Stimulated activated CD4-positive, alpha-beta T cell treated with anti-CD3 and anti-CD28 coated beads, TNF-alpha, amount 100 ng/mL, for 48 hours (primary cell): ENCODE data around the gene SNX19.
"Not testable (repeated sequence)": the region's sequence is repeated elsewhere in the genome, so short reads cannot be mapped to it uniquely, and the experiment has no call there.

Experiments
- DNase-seq, 3 donors: peaks; one replicate each; pipeline ENCODE4 v3.0.0-alpha.2; 2020; ENCODE audit warnings: low read depth in 3 of 3

Gene SNX19, protein sequence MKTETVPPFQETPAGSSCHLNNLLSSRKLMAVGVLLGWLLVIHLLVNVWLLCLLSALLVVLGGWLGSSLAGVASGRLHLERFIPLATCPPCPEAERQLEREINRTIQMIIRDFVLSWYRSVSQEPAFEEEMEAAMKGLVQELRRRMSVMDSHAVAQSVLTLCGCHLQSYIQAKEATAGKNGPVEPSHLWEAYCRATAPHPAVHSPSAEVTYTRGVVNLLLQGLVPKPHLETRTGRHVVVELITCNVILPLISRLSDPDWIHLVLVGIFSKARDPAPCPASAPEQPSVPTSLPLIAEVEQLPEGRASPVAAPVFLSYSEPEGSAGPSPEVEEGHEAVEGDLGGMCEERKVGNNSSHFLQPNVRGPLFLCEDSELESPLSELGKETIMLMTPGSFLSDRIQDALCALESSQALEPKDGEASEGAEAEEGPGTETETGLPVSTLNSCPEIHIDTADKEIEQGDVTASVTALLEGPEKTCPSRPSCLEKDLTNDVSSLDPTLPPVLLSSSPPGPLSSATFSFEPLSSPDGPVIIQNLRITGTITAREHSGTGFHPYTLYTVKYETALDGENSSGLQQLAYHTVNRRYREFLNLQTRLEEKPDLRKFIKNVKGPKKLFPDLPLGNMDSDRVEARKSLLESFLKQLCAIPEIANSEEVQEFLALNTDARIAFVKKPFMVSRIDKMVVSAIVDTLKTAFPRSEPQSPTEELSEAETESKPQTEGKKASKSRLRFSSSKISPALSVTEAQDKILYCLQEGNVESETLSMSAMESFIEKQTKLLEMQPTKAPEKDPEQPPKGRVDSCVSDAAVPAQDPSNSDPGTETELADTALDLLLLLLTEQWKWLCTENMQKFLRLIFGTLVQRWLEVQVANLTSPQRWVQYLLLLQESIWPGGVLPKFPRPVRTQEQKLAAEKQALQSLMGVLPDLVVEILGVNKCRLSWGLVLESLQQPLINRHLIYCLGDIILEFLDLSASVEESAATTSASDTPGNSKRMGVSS

GRCh38 chr11:130916238-130916855 lies at the start of gene SNX19:
Gene SNX19 (minus strand): TSS chr11:130916479. CDS start chr11:130915939, 540 bp downstream.
- peak; percentile 80 to 87 (median 81) for DNase-seq

DNA sequence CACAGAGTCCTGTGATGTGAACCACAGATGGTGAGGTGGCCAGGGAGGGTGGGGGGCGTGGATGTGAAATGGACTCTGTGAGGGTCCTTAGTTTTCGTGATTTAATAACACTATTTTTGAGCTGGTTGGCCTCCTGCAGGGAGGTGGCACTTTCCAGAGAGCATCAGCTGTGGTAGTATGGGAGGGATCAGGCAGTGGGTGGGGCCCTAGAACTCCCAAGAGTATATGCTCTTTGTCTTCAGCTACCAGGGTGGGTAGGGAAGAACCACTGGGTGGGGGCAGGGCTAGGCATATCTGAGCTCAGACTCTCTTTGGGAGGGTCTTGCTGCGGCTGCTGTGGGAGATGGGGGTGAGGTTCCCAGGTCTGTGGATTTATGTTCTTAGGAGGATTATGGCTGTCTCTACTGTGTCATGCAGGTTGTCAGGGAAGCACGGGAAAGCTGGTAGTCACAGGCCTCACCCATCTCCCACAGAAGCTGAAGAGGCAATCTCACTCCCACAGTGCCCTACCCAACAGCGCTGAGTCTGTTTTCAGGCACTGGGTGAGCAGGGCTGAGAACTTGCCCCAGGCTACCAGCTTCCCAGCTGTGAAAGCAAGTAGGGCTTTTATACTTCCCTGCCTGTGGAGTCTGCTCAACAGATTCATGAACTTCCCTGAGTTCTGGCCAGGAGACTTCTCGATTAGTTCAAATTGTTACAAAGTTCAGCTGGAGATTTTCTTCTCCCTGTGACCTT lies 47.9 kb upstream of the SNX19 start:
- no peak for DNase-seq

DNA sequence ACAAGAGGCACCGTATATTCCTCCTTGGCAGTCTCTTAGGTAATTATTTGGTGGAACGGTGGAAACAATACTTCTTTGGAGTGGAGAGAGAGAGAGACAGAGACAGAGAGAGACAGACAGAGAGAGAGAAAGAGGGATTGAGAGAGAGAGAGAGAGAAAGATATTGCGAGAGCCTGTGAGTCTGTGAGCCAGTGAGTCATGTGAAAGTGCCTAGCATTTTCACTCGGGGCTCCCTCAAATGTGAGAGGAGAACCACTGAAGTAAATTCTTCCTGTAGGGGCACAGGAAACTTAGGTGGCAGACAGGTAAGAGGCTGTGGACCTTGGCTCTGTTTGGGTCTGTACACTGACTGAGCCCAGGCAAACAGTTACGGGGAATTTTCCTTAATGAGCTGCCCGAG lies 31.6 kb upstream of the SNX19 start:
- no peak for DNase-seq

- DNase-seq = no peak
Measured at GRCh38 chr11:130947481-130947880, 31.2 kb upstream of the SNX19 start.

- no peak for DNase-seq
Measured at GRCh38 chr11:130947058-130947457, 30.8 kb upstream of the SNX19 start.

GRCh38 chr11:130945896-130946295 lies 29.6 kb upstream of the SNX19 start:
- DNase-seq = no peak

DNA sequence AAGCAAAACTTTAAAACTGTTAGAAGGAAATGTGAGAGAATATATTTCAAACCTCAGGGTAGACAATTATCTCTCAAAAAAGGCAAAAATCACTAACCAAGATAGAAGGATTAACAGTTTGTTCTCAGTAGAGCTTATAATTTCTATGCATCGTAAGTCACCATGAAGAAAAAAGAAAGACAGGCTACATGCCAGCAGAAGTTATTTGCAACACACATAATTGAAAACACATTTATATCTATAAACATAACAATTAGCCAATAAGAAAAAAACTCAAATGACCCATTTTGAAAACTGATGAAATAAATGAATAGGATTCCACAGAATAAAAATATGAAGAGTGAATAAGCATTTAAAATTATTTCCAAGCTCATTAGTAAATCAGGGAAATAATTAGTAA lies 24.4 kb upstream of the SNX19 start:
- DNase-seq = no peak

DNA sequence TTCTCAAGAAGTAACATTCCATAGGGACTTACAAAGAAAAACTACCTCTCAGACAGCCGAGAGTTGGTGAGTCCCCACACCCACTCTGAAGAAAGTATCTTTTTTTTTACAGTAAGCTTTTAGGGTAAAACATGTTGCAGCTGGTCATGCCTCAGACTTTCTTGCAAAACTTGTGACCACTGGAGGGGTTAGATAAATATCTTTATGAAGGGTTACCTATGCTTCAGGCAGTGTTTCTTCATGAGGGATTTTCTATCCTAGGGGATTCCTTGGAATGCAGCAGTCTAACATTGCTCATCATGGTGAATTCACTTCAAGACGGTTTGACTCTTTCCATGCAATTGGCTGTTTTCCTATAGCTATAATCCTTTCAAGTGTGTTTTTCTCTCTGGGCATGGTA lies 20.8 kb upstream of the SNX19 start:
- DNase-seq = no peak

GRCh38 chr11:130932086-130932712 lies 15.9 kb upstream of the SNX19 start:
- DNase-seq = no peak

- DNase-seq = no peak
Measured at GRCh38 chr11:130924750-130925149, 8.5 kb upstream of the SNX19 start.

- not testable (repeated sequence) for DNase-seq
Measured at GRCh38 chr11:130920612-130921011, 4.3 kb upstream of the SNX19 start.

- no peak for DNase-seq
Measured at GRCh38 chr11:130918081-130918480, 1.8 kb upstream of the SNX19 start.

DNA sequence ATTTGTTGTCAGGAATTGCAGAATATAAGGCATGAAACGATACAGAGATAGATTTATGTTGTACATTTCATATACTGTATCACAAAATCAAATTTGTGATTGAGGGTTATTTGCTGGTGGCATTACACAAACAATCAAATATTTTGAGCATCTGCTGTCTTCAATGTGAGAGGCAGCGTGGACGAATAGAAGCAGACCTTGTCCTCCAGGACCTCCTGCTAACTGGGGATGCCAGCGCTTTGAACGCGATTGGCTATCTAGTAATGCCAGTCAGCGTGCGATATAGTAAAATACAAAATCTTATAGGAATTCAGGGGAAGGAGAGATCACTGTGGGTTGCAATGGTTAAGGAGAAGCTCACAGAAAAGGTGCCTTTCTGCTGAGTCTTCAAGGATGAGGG lies 631 bp upstream of the SNX19 start:
- no peak for DNase-seq

DNA sequence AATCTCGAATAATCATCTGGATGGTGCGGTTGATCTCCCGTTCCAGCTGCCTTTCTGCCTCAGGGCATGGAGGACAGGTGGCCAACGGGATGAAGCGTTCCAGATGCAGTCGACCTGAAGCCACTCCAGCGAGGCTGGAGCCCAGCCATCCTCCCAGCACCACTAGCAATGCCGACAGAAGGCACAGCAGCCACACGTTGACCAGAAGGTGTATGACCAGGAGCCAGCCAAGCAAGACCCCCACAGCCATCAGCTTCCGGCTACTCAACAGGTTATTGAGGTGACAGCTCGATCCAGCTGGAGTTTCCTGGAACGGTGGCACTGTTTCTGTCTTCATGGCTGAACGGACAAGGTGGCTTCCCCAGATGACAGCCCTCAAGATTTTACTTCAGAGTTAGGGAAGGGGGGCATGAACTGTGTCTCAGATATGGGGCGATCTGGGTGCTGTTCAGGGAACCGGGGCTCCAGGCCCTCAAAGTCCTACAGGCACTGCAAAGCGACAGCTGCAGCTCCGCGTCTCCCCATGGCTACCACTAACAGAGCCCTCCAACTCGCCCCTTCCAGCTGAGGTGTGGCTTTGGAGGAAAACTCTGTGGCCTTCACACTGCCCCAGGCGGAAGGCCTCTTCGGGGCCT lies 559 bp downstream of the SNX19 start:
- no peak for DNase-seq

- DNase-seq = no peak
Measured at GRCh38 chr11:130913268-130913667, 3.0 kb downstream of the SNX19 start.

DNA sequence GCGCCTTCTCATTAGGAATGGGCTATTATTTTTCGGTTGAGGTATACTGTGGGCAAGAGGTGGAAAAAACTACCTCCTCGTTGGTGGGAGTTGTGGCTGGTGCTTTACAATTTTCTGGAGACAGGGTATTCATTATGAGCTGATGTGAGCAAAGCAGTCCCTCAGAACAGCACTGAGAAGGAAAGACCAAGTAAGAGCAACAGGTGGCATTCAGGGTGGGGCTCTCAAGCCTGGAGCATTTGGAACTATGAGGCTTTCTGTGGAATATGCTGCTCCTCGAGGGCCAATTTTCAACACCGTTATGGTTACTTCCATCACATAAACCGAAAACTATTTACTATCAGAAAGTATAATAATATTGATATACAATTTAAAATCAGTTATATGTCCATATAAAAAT lies 3.7 kb downstream of the SNX19 start:
- no peak for DNase-seq

DNA sequence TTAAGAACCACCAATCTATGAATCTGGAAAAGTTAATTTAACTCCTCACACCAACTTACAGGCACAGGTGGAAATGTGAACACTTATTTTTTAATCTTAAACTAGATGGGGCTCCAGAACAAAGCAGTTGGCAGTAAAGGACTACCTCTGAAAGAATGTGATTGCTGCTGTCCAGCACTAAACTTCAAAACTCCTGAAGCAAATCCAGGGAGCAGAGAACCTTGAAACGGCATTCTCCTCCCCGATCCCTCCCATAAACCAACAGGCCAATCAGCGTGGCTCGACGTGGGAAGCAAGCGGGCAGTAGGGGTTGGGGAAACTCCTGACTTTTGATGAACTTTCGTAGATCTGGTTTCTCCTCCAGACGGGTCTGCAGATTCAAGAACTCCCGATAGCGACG lies 5.0 kb downstream of the SNX19 start:
- DNase-seq = no peak

DNA sequence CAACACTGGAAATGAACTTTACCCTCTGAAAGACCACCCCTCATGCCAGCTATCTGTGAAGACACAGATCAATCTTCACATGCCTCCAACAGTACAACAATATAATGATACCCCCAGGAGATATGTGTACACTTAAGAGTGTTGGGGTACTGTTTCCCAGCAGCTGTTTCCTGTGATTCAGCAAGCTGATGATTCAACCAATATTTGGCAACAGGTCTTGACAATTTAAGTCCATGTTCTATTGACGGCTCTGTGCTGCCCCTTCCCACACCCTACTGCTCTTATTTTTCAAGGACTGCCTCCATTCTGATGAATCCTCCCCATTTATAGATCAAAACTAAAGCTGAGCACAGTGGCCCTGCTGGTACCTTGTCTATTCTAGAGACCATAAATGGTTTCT lies 6.6 kb downstream of the SNX19 start:
- no peak for DNase-seq

GRCh38 chr11:130908770-130909625 lies 7.3 kb downstream of the SNX19 start:
- no peak for DNase-seq

DNA sequence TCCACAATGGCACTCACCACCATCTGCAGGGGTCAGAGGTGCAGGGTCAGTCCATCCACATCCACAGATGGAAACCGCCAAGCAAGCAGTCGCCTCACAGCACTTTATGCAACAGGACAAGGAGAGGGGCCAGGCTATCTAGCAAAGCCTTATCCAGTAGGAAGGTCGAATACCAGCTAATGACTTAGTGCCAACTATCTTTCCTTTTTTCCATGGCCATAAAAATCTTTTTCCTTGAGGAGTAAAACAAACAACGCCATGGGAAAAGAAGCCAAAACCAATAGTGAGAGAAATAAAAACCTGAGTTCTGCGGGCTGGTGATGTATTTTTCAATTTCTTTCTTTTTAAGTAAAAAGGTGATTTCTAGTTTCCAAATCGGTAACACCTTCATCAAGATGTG lies 8.2 kb downstream of the SNX19 start:
- no peak for DNase-seq
